Naive thymus-derived CD8-positive, alpha-beta T cell (primary cell): ENCODE data around the gene NRBF2. TPM values are rescaled to one million over a fixed set of nuclear protein-coding genes. Genes with fewer than 3 reads are reported as not detected.

Experiments used
- ATAC-seq, 2 donors: fragments of 150-1000 bp; cut with Tn5 transposase in 1 of 2; sonication (Bioruptor Pico), chemical (Tn5 transposase) in 1 of 2; 1 replicate in 1 of 2; 2 replicates in 1 of 2; pipeline ENCODE4 v1.10.0; 2021; ENCODE audit warnings: mild to moderate bottlenecking in 2 of 2, moderate library complexity in 2 of 2
- POLR2A ChIA-PET: fragments of 350-600 bp; sonication (Branson Sonifier 250); formaldehyde crosslinking; loops from one replicate; lab custom pipeline; 2021; ENCODE audit warnings: antibody characterized with exemption; lab: Charles Lee
- DNase-seq, 10 donors: peaks; one replicate each; pipeline versions ENCODE4 v3.0.0 to v3.0.0-alpha.2; 2020 to 2022
- H3K27ac Mint-ChIP-seq, 10 donors: one replicate each; pipeline ENCODE4 v1.8.0; 2020 to 2022; ENCODE audit warnings: mild to moderate bottlenecking in 10 of 10, mixed read lengths in 10 of 10, moderate library complexity in 4 of 10, inconsistent platforms in 1 of 10
- H3K27me3 Mint-ChIP-seq, 5 donors: one replicate each; pipeline ENCODE4 v1.8.0; 2021 to 2022; ENCODE audit warnings: mixed read lengths in 5 of 5
- H3K36me3 Mint-ChIP-seq, 3 donors: one replicate each; pipeline ENCODE4 v1.8.0; 2020 to 2022; ENCODE audit warnings: mixed read lengths in 3 of 3, mild to moderate bottlenecking in 2 of 3, inconsistent platforms in 1 of 3
- H3K4me1 Mint-ChIP-seq, 4 donors: one replicate each; pipeline ENCODE4 v1.8.0; 2021 to 2022; ENCODE audit warnings: mixed read lengths in 4 of 4
- H3K4me3 Mint-ChIP-seq, 10 donors: one replicate each; pipeline ENCODE4 v1.8.0; 2020 to 2022; ENCODE audit warnings: mild to moderate bottlenecking in 10 of 10, mixed read lengths in 10 of 10, moderate library complexity in 6 of 10, inconsistent platforms in 1 of 10
- H3K9me3 Mint-ChIP-seq, 9 donors: one replicate each; pipeline ENCODE4 v1.8.0; 2020 to 2022; ENCODE audit warnings: mixed read lengths in 9 of 9, mild to moderate bottlenecking in 3 of 9, inconsistent platforms in 1 of 9, moderate library complexity in 1 of 9
- polyA plus RNA-seq, 3 donors: library from polyadenylated mRNA; unstranded; fragments of 300-500 nt; fragmentation: Illumina TruSeq; gene quantifications; one replicate each; pipeline ENCODE4 v1.2.3, GENCODE V29; 2021
- total RNA-seq, 8 experiments: library from RNA in 2 of 8; stranded (reverse) in 2 of 8; gene quantifications; one replicate each; pipeline ENCODE4 v1.2.3 and lab custom pipeline; 2021 to 2026

Gene NRBF2
- total and polyA plus RNA-seq, 5 experiments from 2014 or later = 13.9 to 21.3 (median 15.4) TPM

DNA sequence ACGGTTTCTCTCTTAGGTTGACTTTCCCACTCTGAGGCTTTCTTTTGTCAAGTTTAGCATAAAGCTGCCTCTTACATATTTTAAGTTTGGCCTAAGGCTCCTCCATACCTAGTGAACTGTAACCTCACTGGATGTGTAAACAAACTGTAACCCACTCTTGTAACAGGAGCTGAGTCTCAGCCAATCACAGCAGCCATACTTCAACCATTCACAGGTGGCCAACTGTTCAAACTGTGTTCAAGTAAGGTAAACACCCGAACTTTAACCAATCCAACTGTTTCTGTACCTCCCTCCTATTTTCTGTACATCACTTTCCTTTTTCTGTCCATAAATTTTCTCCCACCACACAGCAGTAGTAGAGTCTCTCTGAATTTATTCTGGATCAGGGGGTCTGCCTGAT lies 7.7 kb upstream of the NRBF2 start:
- H3K9me3 Mint-ChIP-seq = peaks cover 0 to 9% (median 0%) of the 10 kb centered on the region in 9 donors
- peaks cover 1 to 21% (median 7%) of the 10 kb centered on the region in 5 donors for H3K27me3 Mint-ChIP-seq
- no peak for ATAC-seq
- H3K27ac Mint-ChIP-seq = peak overlapping the region in 2 of 10 donors; percentile 31 to 39
- DNase-seq = no peak
- H3K36me3 Mint-ChIP-seq = peaks cover 0 to 2% (median 0%) of the 10 kb centered on the region in 3 donors
- no peak overlapping the region for H3K4me3 Mint-ChIP-seq
- no peaks in the 10 kb centered on the region for H3K4me1 Mint-ChIP-seq
- POLR2A ChIA-PET = no interaction called here

GRCh38 chr10:63128443-63128842 lies 4.7 kb upstream of the NRBF2 start:
- peaks cover 0 to 9% (median 4%) of the 10 kb centered on the region in 4 donors for H3K4me1 Mint-ChIP-seq
- ATAC-seq (no peak), DNase-seq (no peak)
- H3K36me3 Mint-ChIP-seq = peaks cover 0 to 6% (median 3%) of the 10 kb centered on the region in 3 donors
- no peak overlapping the region for H3K4me3 Mint-ChIP-seq
- POLR2A ChIA-PET = no interaction called here
- H3K27me3 Mint-ChIP-seq = peaks cover 1 to 18% (median 7%) of the 10 kb centered on the region in 5 donors
- no peak overlapping the region for H3K27ac Mint-ChIP-seq
- H3K9me3 Mint-ChIP-seq = peaks cover 2 to 14% (median 9%) of the 10 kb centered on the region in 9 donors

- Mint-ChIP-seq H3K27me3 (peaks cover 1 to 10% (median 7%) of the 10 kb centered on the region in 5 donors), H3K36me3 (peaks cover 0 to 6% (median 3%) of the 10 kb centered on the region in 3 donors), H3K4me1 (peaks cover 5 to 17% (median 15%) of the 10 kb centered on the region in 4 donors), H3K9me3 (peaks cover 2 to 14% (median 9%) of the 10 kb centered on the region in 9 donors), H3K27ac (no peak overlapping the region), H3K4me3 (no peak overlapping the region)
- ATAC-seq (no peak), DNase-seq (no peak)
- POLR2A ChIA-PET = no interaction called here
Observed at GRCh38 chr10:63129888-63130287, 3.2 kb upstream of the NRBF2 start.

GRCh38 chr10:63132651-63133055 lies 475 bp upstream of the NRBF2 start:
- peaks cover 13 to 41% (median 36%) of the 10 kb centered on the region in 4 donors for H3K4me1 Mint-ChIP-seq
- ATAC-seq (no peak), DNase-seq (no peak)
- POLR2A ChIA-PET = interaction anchor here (0.7 to 3.3 kb wide), 10 partner anchors 24 to 604 kb away, joined by 3 to 18 read pairs (median 4); partner anchors contain the start of genes ADO and EGR2
- peak overlapping the region; percentile 90 to 99 (median 96) for H3K27ac Mint-ChIP-seq
- H3K4me3 Mint-ChIP-seq = peak overlapping the region; percentile 87 to 97 (median 92)
- H3K27me3 Mint-ChIP-seq = peaks cover 1 to 8% (median 5%) of the 10 kb centered on the region in 5 donors
- H3K36me3 Mint-ChIP-seq = peaks cover 1 to 6% (median 5%) of the 10 kb centered on the region in 3 donors
- H3K9me3 Mint-ChIP-seq = peaks cover 2 to 14% (median 9%) of the 10 kb centered on the region in 9 donors

DNA sequence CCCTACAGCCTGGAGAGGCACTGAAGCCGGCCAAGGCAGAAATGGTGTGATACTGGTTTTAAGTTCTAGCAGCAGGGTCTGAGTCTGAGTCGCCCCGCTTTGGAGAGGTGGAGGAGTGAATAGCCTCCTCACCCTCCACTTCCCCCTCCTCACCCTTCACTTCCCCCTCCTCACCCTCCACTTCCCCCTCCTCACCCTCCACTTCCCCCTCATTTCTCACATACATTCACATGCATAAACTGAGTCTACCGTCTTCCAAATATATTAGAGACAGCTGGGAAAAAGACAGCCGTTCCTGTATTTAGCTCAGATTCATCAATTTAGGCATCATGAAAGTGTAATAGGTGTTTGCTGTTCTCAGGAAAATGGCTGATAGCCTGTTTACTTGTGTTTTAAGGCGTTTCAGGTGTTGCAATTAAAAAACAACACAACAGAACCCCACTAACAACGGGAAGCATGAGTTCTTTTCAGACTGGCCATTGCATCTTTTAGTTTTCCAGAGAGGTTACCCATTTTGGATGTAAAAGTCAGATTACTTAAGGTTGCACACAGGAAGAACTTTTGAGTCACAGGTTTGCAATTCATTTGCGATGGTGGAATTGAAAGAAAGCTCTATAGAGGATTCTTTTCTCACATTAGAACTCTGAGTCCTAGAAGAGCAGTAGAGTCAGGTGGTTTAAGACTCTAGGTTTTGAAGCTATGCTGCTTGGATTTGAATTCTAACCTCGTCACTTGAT lies 861 bp downstream of the NRBF2 start:
- H3K9me3 Mint-ChIP-seq = peaks cover 2 to 14% (median 9%) of the 10 kb centered on the region in 9 donors
- POLR2A ChIA-PET = interaction anchor here (0.6 to 3.3 kb wide), 9 partner anchors 17 to 503 kb away, joined by 3 to 18 read pairs (median 3); partner anchors contain the start of genes ADO and EGR2
- ATAC-seq (no peak), DNase-seq (no peak)
- peaks cover 6 to 16% (median 7%) of the 10 kb centered on the region in 3 donors for H3K36me3 Mint-ChIP-seq
- peak overlapping the region; percentile 89 to 99 (median 96) for H3K27ac Mint-ChIP-seq
- H3K27me3 Mint-ChIP-seq = peaks cover 1 to 7% (median 3%) of the 10 kb centered on the region in 5 donors
- peaks cover 16 to 52% (median 45%) of the 10 kb centered on the region in 4 donors for H3K4me1 Mint-ChIP-seq
- H3K4me3 Mint-ChIP-seq = peak overlapping the region; percentile 87 to 97 (median 92)

GRCh38 chr10:63137306-63137705 lies 4.2 kb downstream of the NRBF2 start:
- no peak for ATAC-seq
- no peak for DNase-seq
- peak overlapping the region in 3 of 10 donors; percentile 10 to 48 (median 15) for H3K4me3 Mint-ChIP-seq
- H3K4me1 Mint-ChIP-seq = peaks cover 25 to 80% (median 72%) of the 10 kb centered on the region in 4 donors
- no peaks in the 10 kb centered on the region for H3K27me3 Mint-ChIP-seq
- H3K36me3 Mint-ChIP-seq = peaks cover 0 to 44% (median 15%) of the 10 kb centered on the region in 3 donors
- peaks cover 0 to 7% (median under 1%) of the 10 kb centered on the region in 9 donors for H3K9me3 Mint-ChIP-seq
- POLR2A ChIA-PET = no interaction called here
- peak overlapping the region in 1 of 10 donors; percentile 3 for H3K27ac Mint-ChIP-seq

DNA sequence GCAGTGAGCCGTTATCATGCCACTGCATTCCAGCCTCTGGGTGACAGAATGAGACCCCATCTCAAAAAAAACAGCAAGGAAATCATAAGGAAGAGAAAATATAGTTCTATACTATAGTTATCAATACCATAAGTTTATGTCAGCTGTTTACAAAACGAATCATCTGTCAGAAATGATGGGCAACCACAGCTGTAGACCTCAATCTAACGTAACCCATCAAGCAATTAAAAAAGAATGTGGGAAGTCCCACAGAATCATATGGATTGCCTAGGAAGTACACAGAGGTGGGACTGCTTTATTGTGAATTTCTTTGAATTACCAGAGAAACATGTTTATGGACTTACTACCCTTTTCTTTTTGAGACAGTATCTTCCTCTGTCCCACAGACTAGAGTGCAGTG lies 6.9 kb downstream of the NRBF2 start:
- ATAC-seq = no peak
- H3K27me3 Mint-ChIP-seq = no peaks in the 10 kb centered on the region
- POLR2A ChIA-PET = interaction anchor here (1.1 kb wide), 1 partner anchor 325 kb away, joined by 3 read pairs; no protein-coding TSS in a partner anchor
- H3K4me1 Mint-ChIP-seq = peaks cover 26 to 87% (median 72%) of the 10 kb centered on the region in 4 donors
- no peaks in the 10 kb centered on the region for H3K9me3 Mint-ChIP-seq
- peaks cover 0 to 63% (median 14%) of the 10 kb centered on the region in 3 donors for H3K36me3 Mint-ChIP-seq
- no peak for DNase-seq
- H3K27ac Mint-ChIP-seq = no peak overlapping the region
- H3K4me3 Mint-ChIP-seq = no peak overlapping the region

DNA sequence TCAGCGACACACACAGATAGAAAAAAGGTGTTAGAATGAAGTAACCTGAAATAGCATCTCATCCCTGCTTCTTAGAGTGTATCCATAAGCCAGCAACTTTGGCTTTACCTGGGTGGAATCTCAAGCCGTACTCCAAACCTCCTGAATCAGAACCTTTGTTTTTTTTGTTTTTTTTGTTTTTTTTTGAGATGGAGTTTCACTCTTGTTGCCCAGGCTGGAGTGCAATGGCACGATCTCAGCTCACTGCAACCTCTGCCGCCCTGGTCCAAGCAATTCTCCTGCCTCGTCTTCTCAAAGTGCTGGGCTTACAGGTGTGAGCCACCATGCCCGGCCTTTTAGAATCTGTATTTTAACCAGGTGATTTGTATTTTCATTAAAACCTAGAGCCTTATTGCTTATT lies 9.0 kb downstream of the NRBF2 start:
- Mint-ChIP-seq H3K4me1 (peaks cover 25 to 82% (median 71%) of the 10 kb centered on the region in 4 donors), H3K27me3 (no peaks in the 10 kb centered on the region), H3K4me3 (peak overlapping the region in 3 of 10 donors; percentile 5 to 22 (median 7)), H3K36me3 (peaks cover 0 to 71% (median 14%) of the 10 kb centered on the region in 3 donors), H3K9me3 (no peaks in the 10 kb centered on the region), H3K27ac (peak overlapping the region in 2 of 10 donors; percentile 22 to 44)
- POLR2A ChIA-PET = no interaction called here
- no peak for ATAC-seq
- no peak for DNase-seq

GRCh38 chr10:63143987-63144386 lies 10.9 kb downstream of the NRBF2 start:
- peaks cover 22 to 79% (median 67%) of the 10 kb centered on the region in 4 donors for H3K4me1 Mint-ChIP-seq
- H3K27ac Mint-ChIP-seq = peak overlapping the region in 2 of 10 donors; percentile 0 to 17
- POLR2A ChIA-PET = no interaction called here
- DNase-seq (no peak), ATAC-seq (no peak)
- no peaks in the 10 kb centered on the region for H3K27me3 Mint-ChIP-seq
- peaks cover 0 to 78% (median 15%) of the 10 kb centered on the region in 3 donors for H3K36me3 Mint-ChIP-seq
- H3K4me3 Mint-ChIP-seq = peak overlapping the region in 5 of 10 donors; percentile 41 to 65 (median 52)
- H3K9me3 Mint-ChIP-seq = no peaks in the 10 kb centered on the region

DNA sequence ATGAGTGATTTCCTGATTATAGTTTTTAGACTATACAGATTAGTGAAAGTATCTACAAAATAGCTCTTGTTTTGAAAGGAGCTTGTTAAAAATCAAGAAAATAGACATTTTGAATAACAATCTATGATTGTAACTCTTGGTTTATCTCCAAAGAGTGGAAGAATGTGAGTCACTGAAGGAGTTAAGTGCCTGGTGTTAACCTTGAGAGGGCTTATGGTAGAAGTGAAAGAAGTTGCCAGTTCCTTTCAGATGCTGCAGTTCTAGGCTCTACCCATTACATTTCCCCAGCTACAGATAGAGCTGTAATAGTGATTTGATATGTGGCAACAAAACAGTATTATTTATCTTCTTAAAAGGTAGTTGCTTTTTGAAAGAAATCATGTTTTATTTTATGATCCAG lies 12.7 kb downstream of the NRBF2 start:
- H3K4me3 Mint-ChIP-seq = peak overlapping the region in 3 of 10 donors; percentile 1 to 28 (median 7)
- H3K9me3 Mint-ChIP-seq = no peaks in the 10 kb centered on the region
- peaks cover 20 to 69% (median 58%) of the 10 kb centered on the region in 4 donors for H3K4me1 Mint-ChIP-seq
- DNase-seq (no peak), ATAC-seq (no peak)
- peaks cover 0 to 72% (median 11%) of the 10 kb centered on the region in 3 donors for H3K36me3 Mint-ChIP-seq
- POLR2A ChIA-PET = no interaction called here
- H3K27me3 Mint-ChIP-seq = no peaks in the 10 kb centered on the region
- peak overlapping the region in 3 of 10 donors; percentile 11 to 33 (median 21) for H3K27ac Mint-ChIP-seq

- Mint-ChIP-seq H3K4me1 (peaks cover 18 to 63% (median 52%) of the 10 kb centered on the region in 4 donors), H3K4me3 (no peak overlapping the region), H3K36me3 (peaks cover 0 to 74% (median 8%) of the 10 kb centered on the region in 3 donors), H3K9me3 (no peaks in the 10 kb centered on the region), H3K27ac (no peak overlapping the region), H3K27me3 (no peaks in the 10 kb centered on the region)
- DNase-seq = no peak
- no peak for ATAC-seq
- POLR2A ChIA-PET = no interaction called here
Observed at GRCh38 chr10:63146503-63146902, 13.4 kb downstream of the NRBF2 start.

DNA sequence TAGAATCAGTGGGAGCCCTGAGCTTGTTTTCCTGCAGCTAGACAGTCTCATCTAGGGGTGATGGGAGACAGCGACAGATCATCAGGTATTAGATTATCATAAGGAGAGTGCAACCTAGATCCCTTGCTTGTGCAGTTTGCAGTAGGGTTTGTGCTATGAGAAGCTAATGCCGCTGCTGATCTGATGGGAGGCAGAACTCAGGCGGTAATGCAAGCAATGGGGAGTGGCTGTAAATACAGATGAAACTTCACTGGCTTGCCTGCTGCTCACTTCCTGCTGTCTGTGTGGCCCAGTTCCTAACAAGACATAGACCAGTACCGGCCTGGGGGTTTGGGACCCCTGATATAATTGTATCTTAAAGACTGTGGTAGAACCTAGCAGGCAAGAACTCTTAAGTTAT lies 17.6 kb downstream of the NRBF2 start:
- Mint-ChIP-seq H3K4me3 (no peak overlapping the region), H3K36me3 (peaks cover 5 to 88% (median 19%) of the 10 kb centered on the region in 3 donors), H3K27ac (peak overlapping the region in 1 of 10 donors; percentile 15), H3K27me3 (no peaks in the 10 kb centered on the region), H3K4me1 (peaks cover 5 to 27% (median 23%) of the 10 kb centered on the region in 4 donors), H3K9me3 (no peaks in the 10 kb centered on the region)
- ATAC-seq (no peak), DNase-seq (no peak)
- POLR2A ChIA-PET = interaction anchor here (1.0 kb wide), 1 partner anchor 17 kb away, joined by 3 read pairs; no protein-coding TSS in a partner anchor
